HUES64 (cell line): ENCODE measurements around the gene LRRC4C.

Source experiments
- H3K27ac ChIP-seq: 2 replicates; pipeline ENCODE4 v1.7.0; 2013; ENCODE audit warnings: low read depth, low read length, inconsistent platforms
- H3K27me3 ChIP-seq: 2 replicates; pipeline ENCODE4 v1.6.1; 2013; ENCODE audit warnings: mild to moderate bottlenecking, low read length; ENCODE audit not compliant: insufficient read depth
- H3K36me3 ChIP-seq: 2 replicates; pipeline ENCODE4 v1.6.1; 2013; ENCODE audit warnings: mild to moderate bottlenecking, low read length; ENCODE audit not compliant: insufficient read depth
- H3K4me1 ChIP-seq: 2 replicates; pipeline ENCODE4 v1.6.1; 2013; ENCODE audit warnings: mild to moderate bottlenecking, low read length, moderate library complexity; ENCODE audit not compliant: insufficient read depth
- H3K4me3 ChIP-seq: 2 replicates; pipeline ENCODE4 v1.5.1; 2013; ENCODE audit warnings: mild to moderate bottlenecking, low read length, moderate library complexity
- H3K9ac ChIP-seq: 2 replicates; pipeline ENCODE4 v1.6.1; 2013; ENCODE audit warnings: mild to moderate bottlenecking, low read depth, low read length
- H3K9me3 ChIP-seq: 2 replicates; pipeline ENCODE4 v1.6.1; 2013; ENCODE audit warnings: low read depth, low read length; ENCODE audit not compliant: insufficient read depth
- WGBS: fragments of 150-250, 120-280 bp; methylation state at CpG from one replicate; pipeline ENCODE4 v1.1.7; 2013; ENCODE audit warnings: missing lambda C conversion rate; 5-methylcytosine and 5-hydroxymethylcytosine counted together

Gene LRRC4C

GRCh38 chr11:40370821-40371616 is 1088.4 kb downstream of the LRRC4C start:
- no peaks in the 10 kb centered on the region for H3K9me3 ChIP-seq

GRCh38 chr11:40360206-40360798 is 1099.2 kb downstream of the LRRC4C start:
- H3K9ac ChIP-seq = no peak overlapping the region
- H3K4me1 ChIP-seq = no peaks in the 10 kb centered on the region
- no peak overlapping the region for H3K4me3 ChIP-seq
- H3K27ac ChIP-seq = no peak overlapping the region
- H3K27me3 ChIP-seq = no peaks in the 10 kb centered on the region
- no peaks in the 10 kb centered on the region for H3K9me3 ChIP-seq
- H3K36me3 ChIP-seq = no peaks in the 10 kb centered on the region
- 97% methylated on average over 5 of the region's 5 CpGs for WGBS

More at GRCh38 chr11:40370821-40371616, 1088.4 kb downstream of the LRRC4C start:
- Histone ChIP-seq H3K9ac (no peak overlapping the region), H3K4me1 (no peaks in the 10 kb centered on the region), H3K36me3 (no peaks in the 10 kb centered on the region), H3K27me3 (no peaks in the 10 kb centered on the region), H3K27ac (no peak overlapping the region), H3K4me3 (no peak overlapping the region)
- 93% methylated on average over 5 of the region's 5 CpGs for WGBS

GRCh38 chr11:40354121-40354520 is 1105.3 kb downstream of the LRRC4C start:
- Histone ChIP-seq H3K27ac (no peak overlapping the region), H3K4me1 (no peaks in the 10 kb centered on the region), H3K9me3 (no peaks in the 10 kb centered on the region), H3K4me3 (no peak overlapping the region), H3K36me3 (no peaks in the 10 kb centered on the region), H3K9ac (no peak overlapping the region), H3K27me3 (no peaks in the 10 kb centered on the region)
- WGBS = 94% methylated on average over 4 of the region's 4 CpGs

GRCh38 chr11:40340911-40341310 is 1118.5 kb downstream of the LRRC4C start:
- Histone ChIP-seq H3K27me3 (no peaks in the 10 kb centered on the region), H3K36me3 (no peaks in the 10 kb centered on the region), H3K9me3 (no peaks in the 10 kb centered on the region), H3K9ac (no peak overlapping the region), H3K4me3 (no peak overlapping the region), H3K27ac (no peak overlapping the region), H3K4me1 (peaks cover 9% of the 10 kb centered on the region; the same call in 1 of the 2 replicates)
- 100% methylated on average over 3 of the region's 3 CpGs for whole genome bisulfite sequencing

DNA sequence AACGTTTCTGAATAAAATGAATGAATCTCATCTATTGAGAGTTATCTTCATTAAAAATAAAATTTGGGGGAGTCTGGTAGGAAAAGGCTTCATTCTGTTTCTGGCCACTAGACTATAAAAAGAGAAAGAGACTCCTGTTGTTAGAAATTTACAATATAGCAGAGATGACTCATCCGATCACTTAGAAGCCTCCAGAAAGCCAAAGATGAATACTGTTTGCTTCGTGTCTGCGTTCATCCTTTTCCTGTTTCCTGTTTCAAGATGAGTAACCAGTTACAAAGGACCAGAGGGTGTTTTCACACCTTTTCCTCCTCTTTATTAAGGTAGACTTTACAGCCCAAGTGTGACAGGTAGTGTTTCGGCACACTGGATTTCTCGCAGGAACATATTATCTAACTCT is 1120.7 kb downstream of the LRRC4C start:
- Histone ChIP-seq H3K27ac (no peak overlapping the region), H3K27me3 (no peaks in the 10 kb centered on the region), H3K4me1 (peaks cover 9% of the 10 kb centered on the region; the same call in 1 of the 2 replicates), H3K4me3 (no peak overlapping the region), H3K9me3 (no peaks in the 10 kb centered on the region), H3K9ac (no peak overlapping the region), H3K36me3 (no peaks in the 10 kb centered on the region)
- WGBS = 82% methylated on average over 5 of the region's 6 CpGs

DNA sequence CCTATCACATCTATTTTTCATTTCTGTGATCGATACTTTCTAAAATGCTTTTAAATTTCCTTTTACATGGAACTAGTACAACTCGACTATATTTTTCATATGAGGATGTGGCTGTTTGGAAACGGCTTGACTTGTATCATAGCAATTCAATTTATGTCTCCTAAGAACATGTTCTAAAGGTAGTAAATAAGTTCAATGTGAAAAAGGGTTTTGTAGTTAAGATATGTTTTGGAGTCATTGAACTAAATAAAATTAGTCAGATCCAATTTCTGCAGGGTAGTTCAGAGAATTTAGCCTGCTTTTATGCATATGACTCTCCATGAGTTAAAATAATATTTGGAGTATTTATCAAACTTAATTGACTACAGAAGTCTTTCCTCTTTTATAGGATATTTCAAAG is 1121.4 kb downstream of the LRRC4C start:
- no peaks in the 10 kb centered on the region for H3K9me3 ChIP-seq
- H3K36me3 ChIP-seq = no peaks in the 10 kb centered on the region
- H3K9ac ChIP-seq = no peak overlapping the region
- H3K4me3 ChIP-seq = no peak overlapping the region
- no peaks in the 10 kb centered on the region for H3K27me3 ChIP-seq
- H3K27ac ChIP-seq = no peak overlapping the region
- 100% methylated on average over 3 of the region's 3 CpGs for WGBS
- peaks cover 9% of the 10 kb centered on the region; the same call in 1 of the 2 replicates for H3K4me1 ChIP-seq

DNA sequence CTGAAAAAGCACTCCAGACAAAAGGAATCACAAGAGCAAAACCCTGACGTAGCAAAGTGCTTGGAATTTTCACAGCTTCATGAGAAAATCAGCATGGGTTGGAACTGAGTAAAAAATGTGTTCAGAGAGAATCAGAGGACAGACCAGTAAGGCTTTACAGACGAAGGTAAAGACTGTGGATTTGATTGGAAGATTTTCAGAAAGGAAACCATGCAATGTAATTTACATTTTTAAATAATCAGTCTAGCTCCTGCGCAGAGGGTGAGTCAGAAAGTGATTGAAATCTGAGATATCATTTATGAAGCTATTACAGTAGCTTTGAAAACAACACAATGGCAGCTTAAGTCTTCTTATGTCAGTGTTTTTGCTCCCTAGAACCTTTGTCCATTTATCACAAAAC is 1122.3 kb downstream of the LRRC4C start:
- Histone ChIP-seq H3K9me3 (no peaks in the 10 kb centered on the region), H3K4me1 (peaks cover 9% of the 10 kb centered on the region; the same call in 1 of the 2 replicates), H3K4me3 (no peak overlapping the region), H3K36me3 (no peaks in the 10 kb centered on the region), H3K9ac (no peak overlapping the region), H3K27me3 (no peaks in the 10 kb centered on the region), H3K27ac (no peak overlapping the region)
- WGBS = 89% methylated on average over 3 of the region's 3 CpGs

GRCh38 chr11:40328890-40329614 is 1130.4 kb downstream of the LRRC4C start:
- no peaks in the 10 kb centered on the region; the same call in 1 of the 2 replicates for H3K4me1 ChIP-seq
- WGBS = 71% methylated on average over 5 of the region's 5 CpGs
- no peak overlapping the region for H3K9ac ChIP-seq
- H3K9me3 ChIP-seq = no peaks in the 10 kb centered on the region
- H3K4me3 ChIP-seq = no peak overlapping the region
- no peak overlapping the region for H3K27ac ChIP-seq
- H3K36me3 ChIP-seq = no peaks in the 10 kb centered on the region
- no peaks in the 10 kb centered on the region for H3K27me3 ChIP-seq

- WGBS = 98% methylated on average over 3 of the region's 3 CpGs
- Histone ChIP-seq H3K9ac (no peak overlapping the region), H3K27ac (no peak overlapping the region), H3K4me1 (no peaks in the 10 kb centered on the region), H3K9me3 (no peaks in the 10 kb centered on the region), H3K36me3 (no peaks in the 10 kb centered on the region), H3K4me3 (no peak overlapping the region), H3K27me3 (no peaks in the 10 kb centered on the region)
Observed at GRCh38 chr11:40323241-40323640, 1136.2 kb downstream of the LRRC4C start.

DNA sequence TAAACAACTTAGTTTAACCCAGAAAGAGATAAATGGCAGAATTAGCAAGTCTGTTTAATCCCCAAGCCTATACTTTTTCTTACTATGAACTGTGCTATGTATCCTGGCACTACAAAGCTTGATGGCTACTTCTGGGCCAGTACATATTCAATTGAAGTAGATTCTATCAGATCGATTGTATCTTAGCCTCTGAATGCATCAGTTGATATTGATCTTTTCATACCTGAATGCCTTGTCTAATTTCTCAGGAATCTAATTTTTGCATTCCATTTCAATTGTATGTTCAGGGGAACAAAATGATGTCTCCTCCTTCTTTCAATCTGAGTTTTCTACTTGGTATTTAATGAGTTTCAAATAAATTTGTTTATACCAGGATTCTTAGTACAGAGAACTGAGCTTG is 1137.9 kb downstream of the LRRC4C start:
- 100% methylated on average over 1 of the region's 1 CpG for WGBS

GRCh38 chr11:40316171-40316570 is 1143.3 kb downstream of the LRRC4C start:
- no peak overlapping the region for H3K27ac ChIP-seq
- no peak overlapping the region for H3K9ac ChIP-seq
- no peaks in the 10 kb centered on the region for H3K36me3 ChIP-seq
- no peaks in the 10 kb centered on the region for H3K4me1 ChIP-seq
- H3K4me3 ChIP-seq = no peak overlapping the region
- no peaks in the 10 kb centered on the region for H3K27me3 ChIP-seq
- H3K9me3 ChIP-seq = no peaks in the 10 kb centered on the region

More for the DNA sequence above, 1137.9 kb downstream of the LRRC4C start:
- H3K4me3 ChIP-seq = no peak overlapping the region
- H3K27ac ChIP-seq = no peak overlapping the region
- H3K9ac ChIP-seq = no peak overlapping the region
- H3K4me1 ChIP-seq = no peaks in the 10 kb centered on the region
- no peaks in the 10 kb centered on the region for H3K36me3 ChIP-seq
- H3K27me3 ChIP-seq = no peaks in the 10 kb centered on the region
- no peaks in the 10 kb centered on the region for H3K9me3 ChIP-seq
